GM21390 (cell line): ENCODE data around the gene ERCC1.
"Not testable (repeated sequence)": the region's sequence is repeated elsewhere in the genome, so short reads cannot be mapped to it uniquely, and the experiment has no call there.

Experiments
- ATAC-seq: cut with Tn5 transposase; IDR thresholded peaks from one replicate; pipeline ENCODE4 v1.9.1; 2021; ENCODE audit not compliant: unreplicated experiment

ERCC1 gene

DNA sequence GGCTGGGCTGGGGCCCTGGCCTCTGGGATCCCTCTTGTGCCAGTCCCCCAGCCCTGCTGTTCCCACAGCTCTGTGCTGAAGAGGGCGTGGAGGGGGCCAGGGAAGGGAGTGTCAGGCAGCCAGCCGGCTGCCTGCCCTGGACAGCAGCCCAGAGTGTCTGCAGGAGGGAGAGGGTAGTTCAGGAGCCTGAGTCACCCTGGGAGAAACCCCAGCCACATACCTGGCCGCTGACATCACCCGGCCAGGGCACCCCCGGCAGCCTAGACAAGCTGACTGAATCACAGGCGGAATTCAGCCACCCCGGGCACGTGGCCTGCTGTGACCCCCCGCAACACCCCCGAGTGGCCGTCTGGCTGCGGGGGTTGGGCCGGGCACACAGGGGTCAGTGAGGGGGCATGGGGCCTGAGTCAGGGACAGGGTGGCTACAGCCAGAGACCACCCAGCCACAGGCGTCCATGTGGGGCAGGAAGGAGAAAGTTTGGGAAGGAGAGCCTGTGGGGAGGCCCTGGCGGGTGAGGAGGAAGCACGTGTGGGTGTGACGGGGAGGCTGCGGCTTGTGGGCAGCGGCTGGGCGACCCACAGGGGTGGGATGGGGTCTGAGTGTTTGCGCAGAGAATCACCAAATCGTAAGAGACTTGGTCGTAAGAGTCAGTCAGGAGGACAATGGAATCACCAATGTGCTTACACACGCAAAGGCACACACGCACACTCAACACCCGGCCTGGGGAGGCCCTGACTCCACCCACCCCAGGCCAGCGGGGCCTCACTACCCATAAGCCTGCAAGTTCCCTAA is 32.2 kb upstream of the ERCC1 start:
- no peak for ATAC-seq

- no peak for ATAC-seq
Observed at GRCh38 chr19:45451850-45452387, 28.2 kb upstream of the ERCC1 start.

DNA sequence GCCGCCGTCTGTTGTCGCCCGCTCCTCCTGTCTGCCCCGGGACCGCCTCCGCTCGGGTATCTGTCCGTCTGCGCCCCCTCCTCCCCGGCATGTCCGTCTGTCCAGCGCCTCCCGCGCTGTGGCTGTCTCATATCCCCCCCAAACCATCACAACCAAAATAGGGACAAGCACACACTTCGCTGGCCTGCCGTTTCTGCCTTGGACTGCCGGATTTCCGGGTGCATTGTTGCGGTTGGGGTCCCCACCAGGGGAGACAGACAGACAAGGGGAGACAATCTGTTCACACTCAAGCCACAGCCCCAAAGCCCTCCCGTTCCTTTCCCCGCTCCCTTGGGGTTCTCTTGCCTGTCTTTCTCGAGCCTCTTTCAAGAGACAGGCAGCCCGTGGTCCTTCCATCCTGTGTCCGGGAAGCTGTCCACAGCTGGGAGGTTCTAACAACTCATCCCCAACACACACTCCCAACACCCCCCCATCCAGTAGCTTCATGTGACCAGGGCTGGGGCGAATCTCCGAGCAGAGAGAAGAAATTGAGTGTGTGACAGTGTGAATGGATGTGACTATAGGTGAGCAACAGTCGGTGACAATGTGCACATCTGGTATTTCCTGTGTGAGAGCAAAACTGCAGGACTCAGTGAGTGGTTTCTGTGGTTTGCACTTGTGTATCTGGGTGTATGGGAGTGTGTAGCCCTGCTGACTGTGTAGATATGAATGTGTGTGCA is 27.6 kb upstream of the ERCC1 start:
- peak; percentile 11 for ATAC-seq

DNA sequence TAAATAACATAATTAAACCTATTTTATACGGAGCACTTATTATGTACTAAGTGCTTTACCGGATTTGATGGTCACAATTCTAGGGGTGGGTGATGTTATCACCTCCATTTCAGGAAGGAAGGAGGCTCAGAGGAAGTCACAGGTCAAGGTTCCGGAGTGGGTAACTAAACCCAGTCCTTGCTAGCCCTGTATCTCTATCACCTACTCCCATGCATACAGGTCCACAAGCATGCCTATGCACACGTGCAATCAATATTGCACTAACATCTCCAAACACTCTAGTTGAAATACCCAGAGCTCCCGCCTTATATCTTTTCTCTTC is 26.3 kb upstream of the ERCC1 start:
- ATAC-seq = no peak

GRCh38 chr19:45448887-45449299 is 25.2 kb upstream of the ERCC1 start:
- no peak for ATAC-seq

- ATAC-seq = no peak
Observed at GRCh38 chr19:45448425-45448756, 24.7 kb upstream of the ERCC1 start.

DNA sequence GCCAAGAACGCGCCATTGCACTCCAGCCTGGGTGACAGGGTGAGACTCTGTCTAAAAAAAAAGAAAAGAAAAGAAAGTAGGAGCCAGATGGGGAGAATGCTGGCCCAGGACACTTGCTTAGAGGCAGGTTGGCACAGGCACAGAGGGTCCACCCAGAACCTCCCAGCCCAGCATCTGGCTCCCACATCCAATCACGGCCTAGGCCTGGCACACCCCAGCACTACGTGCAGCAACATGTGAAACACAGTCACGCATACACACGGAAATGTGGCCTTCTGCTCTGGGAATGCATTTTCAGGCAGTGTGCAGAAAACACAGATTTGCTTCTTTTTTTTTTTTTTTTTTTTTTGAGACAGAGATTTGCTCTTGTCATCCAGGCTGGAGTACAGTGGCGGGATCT is 23.2 kb upstream of the ERCC1 start:
- ATAC-seq = no peak

- no peak for ATAC-seq
Observed at GRCh38 chr19:45446295-45446694, 22.6 kb upstream of the ERCC1 start.

DNA sequence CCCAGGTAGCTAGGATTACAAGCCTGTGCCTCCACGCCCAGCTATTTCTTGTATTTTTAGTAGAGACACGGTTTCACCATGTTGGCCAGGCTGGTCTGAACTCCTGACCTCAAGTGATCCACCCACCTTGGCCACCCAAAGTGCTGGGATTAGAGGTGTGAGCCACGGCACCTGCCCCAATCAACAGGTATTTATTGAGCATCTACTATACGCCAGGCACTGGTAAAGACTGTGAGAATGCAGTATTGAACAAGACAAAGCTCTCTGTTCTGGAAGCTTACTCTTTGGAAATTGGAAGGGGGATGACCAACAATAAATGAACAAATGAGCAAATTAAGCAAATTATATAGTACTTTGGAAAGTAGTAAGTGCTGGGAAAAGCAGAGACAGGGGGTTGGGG is 21.4 kb upstream of the ERCC1 start:
- no peak for ATAC-seq

- ATAC-seq = peak; percentile 43
Observed at GRCh38 chr19:45444318-45445041, 20.8 kb upstream of the ERCC1 start.

GRCh38 chr19:45443462-45444317 is 20.0 kb upstream of the ERCC1 start:
- no peak for ATAC-seq

- no peak for ATAC-seq
Observed at GRCh38 chr19:45442778-45443461, 19.2 kb upstream of the ERCC1 start.

DNA sequence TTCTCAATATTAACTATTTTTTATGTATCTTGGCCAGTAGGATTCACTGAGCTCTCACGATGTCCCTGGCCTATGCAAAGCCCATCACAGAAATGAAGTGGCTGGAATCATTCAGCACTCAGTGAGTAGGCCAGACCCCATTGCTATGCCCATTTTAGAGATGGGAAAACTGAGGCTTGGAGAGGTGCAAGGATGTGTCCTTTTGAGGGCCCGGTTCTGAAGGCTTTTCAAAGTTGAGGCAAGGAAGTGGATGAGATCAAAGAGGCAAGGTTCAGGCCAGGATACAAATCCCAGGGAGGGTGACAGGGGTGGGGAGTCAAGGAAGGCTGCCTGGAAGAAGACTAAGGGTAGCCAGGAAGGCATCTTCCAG is 18.7 kb upstream of the ERCC1 start:
- ATAC-seq = no peak

DNA sequence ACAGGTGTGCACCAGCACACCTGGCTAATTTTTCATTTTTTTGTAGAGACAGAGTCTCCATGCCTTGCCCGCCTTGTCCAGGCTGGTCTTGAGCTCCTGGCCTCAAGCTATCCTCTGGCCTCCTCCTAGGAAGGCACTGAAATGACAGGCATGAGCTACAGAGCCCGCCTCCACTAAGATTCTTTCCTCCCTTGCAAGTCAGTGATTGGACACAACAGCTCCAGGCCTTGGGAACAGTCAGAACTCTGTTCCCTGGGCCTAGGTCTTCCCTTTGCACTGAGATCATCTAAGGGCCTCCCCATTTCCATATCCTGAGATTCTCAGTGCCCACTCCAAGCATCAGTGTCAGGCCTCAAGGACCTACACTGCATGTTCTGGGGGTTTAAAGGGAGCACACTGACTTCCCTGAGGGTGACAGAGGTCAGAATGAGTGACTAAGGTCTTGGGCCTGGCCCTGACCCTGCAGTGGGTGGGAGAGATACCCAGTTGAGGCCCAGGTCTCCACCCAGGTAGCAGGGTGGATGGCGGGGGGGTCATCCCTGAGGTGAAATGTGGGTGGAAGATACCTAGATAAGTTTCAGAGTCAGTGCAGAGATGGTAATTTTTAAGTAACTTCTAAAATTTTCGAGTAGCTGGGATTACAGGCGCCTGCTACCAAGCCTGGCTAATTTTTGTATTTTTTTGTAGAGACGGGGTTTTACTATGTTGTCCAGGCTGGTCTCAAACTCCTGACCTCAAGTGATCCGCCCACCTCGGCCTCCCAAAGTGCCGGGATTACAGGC is 17.3 kb upstream of the ERCC1 start:
- no peak for ATAC-seq

- ATAC-seq = no peak
Observed at GRCh38 chr19:45440259-45440638, 16.5 kb upstream of the ERCC1 start.

DNA sequence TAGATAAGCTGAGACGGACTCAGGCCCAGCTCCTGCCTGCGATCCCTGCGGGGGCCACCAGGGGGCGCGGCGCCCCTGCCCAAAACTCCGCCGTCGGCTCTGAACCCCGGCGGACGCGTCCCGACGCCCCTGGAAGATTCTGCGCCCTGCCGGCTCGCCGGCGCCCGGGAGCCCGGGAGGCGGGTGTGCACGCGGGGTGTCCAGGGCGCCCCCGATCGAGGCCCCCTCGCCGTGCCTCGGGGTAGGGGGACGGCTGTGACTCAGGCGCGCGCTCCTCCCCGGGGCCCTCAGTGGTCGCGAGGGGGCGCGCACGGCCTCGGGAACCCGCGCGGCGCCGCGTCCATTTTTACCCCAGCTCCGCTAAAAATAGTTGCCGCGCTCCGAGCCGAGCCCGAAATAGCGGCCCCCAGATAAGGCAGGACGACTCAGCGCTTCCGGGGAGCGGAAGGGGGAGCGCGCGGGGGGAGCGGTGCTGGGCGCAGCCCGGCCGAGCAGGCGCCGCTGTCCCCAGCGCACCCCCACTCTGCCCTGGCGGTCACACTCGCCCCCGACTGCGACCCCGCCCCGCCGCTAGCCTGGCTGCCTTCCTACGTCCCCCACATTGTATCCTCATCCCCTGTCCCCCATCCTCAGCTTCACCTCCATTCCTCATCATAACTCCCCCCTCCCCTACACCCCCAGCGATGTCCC is 16.0 kb upstream of the ERCC1 start:
- peak; percentile 43 for ATAC-seq

- no peak for ATAC-seq
Observed at GRCh38 chr19:45439190-45439568, 15.5 kb upstream of the ERCC1 start.

DNA sequence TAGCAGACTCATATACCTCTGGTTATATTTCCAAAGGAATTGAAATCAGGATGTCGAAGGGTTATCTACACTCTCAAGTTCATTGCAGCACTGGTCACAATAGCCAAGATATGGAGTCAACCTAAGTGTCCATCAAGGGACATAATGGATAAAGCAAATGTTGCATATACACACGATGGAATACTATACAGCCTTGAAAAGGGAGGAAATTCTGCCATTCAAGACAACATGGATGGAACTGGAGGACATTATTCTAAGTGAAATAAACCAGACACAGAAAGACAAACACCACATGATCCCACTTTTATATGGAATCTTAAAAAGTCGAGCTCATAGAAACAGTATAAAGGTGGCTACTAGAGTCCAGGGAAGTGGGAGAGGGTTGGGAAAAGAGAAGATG is 13.6 kb upstream of the ERCC1 start:
- ATAC-seq = no peak

GRCh38 chr19:45432543-45432942 is 8.8 kb upstream of the ERCC1 start:
- ATAC-seq = not testable (repeated sequence)
